RWPE2 (cell line): Measurements from ENCODE around the gene NECAB2.
A peak's percentile ranks its signal among the peaks of the same experiment; 100 is the strongest.

ENCODE experiments used
- ATAC-seq: fragments of 200-7000 bp; cut with Tn5 transposase; 3 replicates; pipeline ENCODE4 v1.9.1; 2021; ENCODE audit warnings: low read depth
- DNase-seq: peaks from one replicate; pipeline ENCODE4 v3.0.0-alpha.2; 2020; ENCODE audit warnings: low spot score
- H3K27ac ChIP-seq: fragments of 450-650 bp; 2 replicates; pipeline ENCODE4 v1.5.1; 2017; ENCODE audit warnings: mild to moderate bottlenecking; ENCODE audit not compliant: poor library complexity, severe bottlenecking
- H3K27me3 ChIP-seq: fragments of 250-450 bp; sonication (Bioruptor Pico); 2 replicates; pipeline ENCODE4 v1.5.1; 2021; ENCODE audit warnings: mild to moderate bottlenecking, moderate library complexity; ENCODE audit not compliant: insufficient read depth, poor library complexity, severe bottlenecking
- H3K36me3 ChIP-seq: fragments of 250-450 bp; sonication (Bioruptor Pico); 2 replicates; pipeline ENCODE4 v1.5.1; 2020; ENCODE audit warnings: low read depth, mild to moderate bottlenecking, moderate library complexity
- H3K4me1 ChIP-seq: fragments of 250-450 bp; sonication (Bioruptor Pico); 2 replicates; pipeline ENCODE4 v1.5.1; 2021; ENCODE audit warnings: mild to moderate bottlenecking, moderate library complexity; ENCODE audit not compliant: insufficient read depth, poor library complexity, severe bottlenecking
- H3K4me3 ChIP-seq: fragments of 250-450 bp; sonication (Bioruptor Pico); 2 replicates; pipeline ENCODE4 v1.5.1; 2021; ENCODE audit warnings: mild to moderate bottlenecking, moderate library complexity; ENCODE audit not compliant: severe bottlenecking
- H3K9me3 ChIP-seq: fragments of 250-450 bp; sonication (Bioruptor Pico); 2 replicates; pipeline ENCODE4 v1.5.1; 2021; ENCODE audit warnings: mild to moderate bottlenecking, moderate library complexity; ENCODE audit not compliant: severe bottlenecking
- TF ChIP-seq, protein P1 (sequence below): fragments of 450-650 bp; IDR thresholded peaks from one replicate; pipeline ENCODE4 v1.5.1; 2017; ENCODE audit warnings: mild to moderate bottlenecking, moderate library complexity; ENCODE audit not compliant: poor library complexity, severe bottlenecking

Gene NECAB2

DNA sequence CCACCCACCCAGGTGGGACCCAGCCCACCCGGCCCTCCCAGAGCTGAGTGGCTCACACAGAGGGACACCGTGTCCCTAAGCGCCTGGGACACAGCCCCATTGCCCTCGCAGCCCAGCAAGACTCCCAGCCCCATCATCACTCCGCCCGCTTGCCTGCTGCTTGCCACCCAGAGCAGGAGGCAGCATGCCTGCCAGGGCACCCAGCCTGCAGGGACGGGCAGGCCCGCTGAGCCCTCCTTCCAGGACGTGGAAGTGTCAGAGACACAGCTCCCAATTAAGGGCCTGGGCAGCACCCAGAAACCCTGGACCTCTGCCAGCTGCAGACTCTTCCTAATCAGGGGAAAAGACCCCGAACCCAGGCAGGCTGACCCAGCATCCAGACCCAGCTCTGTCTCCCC, 32.2 kb upstream of the NECAB2 start:
- TF ChIP-seq, protein P1, sequence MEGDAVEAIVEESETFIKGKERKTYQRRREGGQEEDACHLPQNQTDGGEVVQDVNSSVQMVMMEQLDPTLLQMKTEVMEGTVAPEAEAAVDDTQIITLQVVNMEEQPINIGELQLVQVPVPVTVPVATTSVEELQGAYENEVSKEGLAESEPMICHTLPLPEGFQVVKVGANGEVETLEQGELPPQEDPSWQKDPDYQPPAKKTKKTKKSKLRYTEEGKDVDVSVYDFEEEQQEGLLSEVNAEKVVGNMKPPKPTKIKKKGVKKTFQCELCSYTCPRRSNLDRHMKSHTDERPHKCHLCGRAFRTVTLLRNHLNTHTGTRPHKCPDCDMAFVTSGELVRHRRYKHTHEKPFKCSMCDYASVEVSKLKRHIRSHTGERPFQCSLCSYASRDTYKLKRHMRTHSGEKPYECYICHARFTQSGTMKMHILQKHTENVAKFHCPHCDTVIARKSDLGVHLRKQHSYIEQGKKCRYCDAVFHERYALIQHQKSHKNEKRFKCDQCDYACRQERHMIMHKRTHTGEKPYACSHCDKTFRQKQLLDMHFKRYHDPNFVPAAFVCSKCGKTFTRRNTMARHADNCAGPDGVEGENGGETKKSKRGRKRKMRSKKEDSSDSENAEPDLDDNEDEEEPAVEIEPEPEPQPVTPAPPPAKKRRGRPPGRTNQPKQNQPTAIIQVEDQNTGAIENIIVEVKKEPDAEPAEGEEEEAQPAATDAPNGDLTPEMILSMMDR = no peak
- Histone ChIP-seq H3K4me1 (no peaks in the 10 kb centered on the region), H3K27ac (no peak overlapping the region), H3K27me3 (no peaks in the 10 kb centered on the region), H3K36me3 (no peaks in the 10 kb centered on the region), H3K9me3 (no peaks in the 10 kb centered on the region), H3K4me3 (no peak overlapping the region)
- no peak; the same call in 2 of the 3 replicates for ATAC-seq
- DNase-seq = no peak

DNA sequence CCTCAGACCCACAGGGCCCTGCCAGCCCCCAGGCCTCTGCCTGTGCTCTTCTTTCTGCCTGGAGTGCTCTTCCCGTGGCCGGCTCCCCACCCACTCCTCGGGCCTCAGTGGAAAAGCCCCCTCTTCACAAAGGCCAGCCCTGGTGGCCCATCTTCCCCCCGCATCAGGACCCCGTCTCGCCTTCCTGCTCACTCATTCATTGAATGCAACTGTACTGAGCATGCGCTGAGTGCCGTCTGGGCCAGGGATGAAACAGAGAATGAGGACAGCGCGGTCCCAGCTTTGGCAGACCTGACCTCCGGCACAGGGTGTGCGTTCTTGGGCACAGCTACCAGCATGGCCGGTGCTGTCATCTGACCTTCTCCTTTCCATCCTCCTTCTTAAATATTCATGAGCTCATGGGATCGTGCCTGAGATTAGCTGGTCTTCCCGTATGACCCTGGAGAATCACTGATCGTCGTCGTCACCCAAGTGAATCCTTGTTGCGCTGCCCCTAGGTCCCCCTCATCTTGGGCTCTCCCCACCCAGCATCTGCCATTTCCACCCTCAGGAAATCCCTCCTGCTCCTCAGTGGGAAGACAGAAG, 31.4 kb upstream of the NECAB2 start:
- Histone ChIP-seq H3K4me3 (no peak overlapping the region), H3K4me1 (no peaks in the 10 kb centered on the region), H3K27ac (no peak overlapping the region), H3K36me3 (no peaks in the 10 kb centered on the region), H3K27me3 (no peaks in the 10 kb centered on the region), H3K9me3 (no peaks in the 10 kb centered on the region)
- DNase-seq (no peak), ATAC-seq (no peak)
- TF ChIP-seq, protein P1 = no peak

DNA sequence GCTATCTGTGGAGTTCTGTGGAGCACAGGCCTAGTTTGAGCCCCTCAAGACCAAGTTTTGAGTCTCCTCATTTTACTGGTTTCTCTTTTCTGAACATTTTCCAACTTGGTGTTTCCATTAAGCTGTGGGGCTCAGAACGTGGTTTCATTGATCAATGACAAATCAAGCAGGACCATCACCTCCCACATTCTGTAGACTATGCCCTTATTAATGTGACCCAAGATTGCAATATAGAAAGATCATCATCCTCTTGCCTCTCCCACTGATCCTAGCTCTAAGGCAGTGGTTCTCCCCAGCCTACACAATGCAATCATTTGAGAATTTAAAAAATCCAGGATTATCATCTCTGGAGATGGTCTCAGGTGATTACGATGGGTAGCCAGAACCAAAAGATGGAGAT, 30.8 kb upstream of the NECAB2 start:
- Histone ChIP-seq H3K27ac (no peak overlapping the region), H3K9me3 (no peaks in the 10 kb centered on the region), H3K4me1 (no peaks in the 10 kb centered on the region), H3K4me3 (no peak overlapping the region), H3K27me3 (no peaks in the 10 kb centered on the region), H3K36me3 (no peaks in the 10 kb centered on the region)
- no peak for ATAC-seq
- no peak for DNase-seq
- TF ChIP-seq, protein P1 = no peak

DNA sequence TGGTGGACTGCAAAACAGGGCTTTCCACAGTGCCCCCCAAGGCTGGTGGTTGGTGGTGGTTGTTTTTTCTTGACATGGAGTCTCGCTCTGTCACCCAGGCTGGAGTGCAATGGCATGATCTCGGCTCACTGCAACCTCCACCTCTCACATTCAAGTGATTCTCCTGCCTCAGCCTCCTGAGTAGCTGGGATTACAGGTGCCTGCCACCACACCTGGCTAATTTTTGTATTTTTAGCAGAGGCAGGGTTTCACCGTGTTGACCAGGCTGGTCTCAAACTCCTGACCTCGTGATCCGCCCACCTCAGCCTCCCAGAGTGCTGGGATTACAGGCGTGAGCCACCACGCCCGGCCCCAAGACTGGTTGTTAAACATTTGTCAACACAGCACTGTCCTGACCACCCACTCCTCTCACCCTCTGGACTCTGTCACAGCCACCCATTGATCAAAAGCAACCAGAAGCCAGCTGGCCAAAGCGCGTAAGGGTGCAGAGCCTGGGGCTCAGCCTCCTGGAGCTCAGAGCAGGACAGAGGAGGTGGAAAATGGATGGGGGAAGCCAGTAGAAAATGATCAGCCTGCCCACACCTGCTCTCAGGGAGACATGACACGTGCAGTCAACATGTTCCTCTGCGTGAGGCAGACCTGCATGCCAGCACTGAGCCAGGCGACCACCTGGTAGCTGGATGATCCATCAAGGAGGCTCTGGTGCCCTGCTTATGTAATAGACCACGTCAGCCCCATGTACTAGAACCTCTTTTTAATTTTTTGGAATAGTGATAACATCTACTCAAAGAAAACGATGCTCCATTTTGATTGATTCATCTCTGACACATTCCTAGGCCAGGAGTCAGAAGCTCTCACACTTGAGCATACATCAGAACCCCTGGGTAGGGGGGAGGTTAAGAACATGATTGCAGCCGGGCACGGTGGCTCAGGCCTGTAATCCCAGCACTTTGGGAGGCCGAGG, 29.8 kb upstream of the NECAB2 start:
- Histone ChIP-seq H3K4me3 (no peak overlapping the region), H3K27ac (no peak overlapping the region), H3K9me3 (no peaks in the 10 kb centered on the region), H3K4me1 (no peaks in the 10 kb centered on the region), H3K27me3 (no peaks in the 10 kb centered on the region), H3K36me3 (no peaks in the 10 kb centered on the region)
- TF ChIP-seq, protein P1 = no peak
- ATAC-seq (peak; percentile 35; the same call in 1 of the 3 replicates), DNase-seq (no peak)
